NCI-H82 treated with DMSO at 0.1 percent for 48 hours (cell line): ENCODE measurements around the gene GFOD2.

Source experiments
- DNase-seq: peaks from one replicate; lab custom pipeline; 2025; ENCODE audit not compliant: unreplicated experiment; lab: John Stamatoyannopoulos, UW

GFOD2 gene

DNA sequence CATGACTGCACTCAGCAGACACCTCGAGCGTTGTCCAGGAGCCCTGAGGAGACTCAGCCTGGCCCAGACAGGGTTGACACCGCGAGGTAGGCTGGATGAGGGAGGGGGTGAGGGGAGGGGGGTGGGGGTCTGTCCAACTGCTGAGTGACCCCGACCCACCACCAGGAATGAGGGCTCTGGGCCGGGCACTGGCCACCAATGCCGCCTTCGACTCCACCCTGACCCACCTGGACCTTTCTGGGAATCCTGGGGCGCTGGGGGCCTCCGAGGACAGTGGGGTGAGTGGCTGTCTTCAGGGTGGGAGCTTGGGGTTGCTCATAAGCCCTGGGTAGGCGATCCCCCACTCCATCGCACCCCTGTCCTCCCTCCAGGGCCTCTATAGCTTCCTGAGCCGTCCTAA, 71.4 kb downstream of the GFOD2 start:
- DNase-seq = no peak

GRCh38 chr16:67647111-67647651, 71.9 kb downstream of the GFOD2 start:
- DNase-seq = no peak

DNA sequence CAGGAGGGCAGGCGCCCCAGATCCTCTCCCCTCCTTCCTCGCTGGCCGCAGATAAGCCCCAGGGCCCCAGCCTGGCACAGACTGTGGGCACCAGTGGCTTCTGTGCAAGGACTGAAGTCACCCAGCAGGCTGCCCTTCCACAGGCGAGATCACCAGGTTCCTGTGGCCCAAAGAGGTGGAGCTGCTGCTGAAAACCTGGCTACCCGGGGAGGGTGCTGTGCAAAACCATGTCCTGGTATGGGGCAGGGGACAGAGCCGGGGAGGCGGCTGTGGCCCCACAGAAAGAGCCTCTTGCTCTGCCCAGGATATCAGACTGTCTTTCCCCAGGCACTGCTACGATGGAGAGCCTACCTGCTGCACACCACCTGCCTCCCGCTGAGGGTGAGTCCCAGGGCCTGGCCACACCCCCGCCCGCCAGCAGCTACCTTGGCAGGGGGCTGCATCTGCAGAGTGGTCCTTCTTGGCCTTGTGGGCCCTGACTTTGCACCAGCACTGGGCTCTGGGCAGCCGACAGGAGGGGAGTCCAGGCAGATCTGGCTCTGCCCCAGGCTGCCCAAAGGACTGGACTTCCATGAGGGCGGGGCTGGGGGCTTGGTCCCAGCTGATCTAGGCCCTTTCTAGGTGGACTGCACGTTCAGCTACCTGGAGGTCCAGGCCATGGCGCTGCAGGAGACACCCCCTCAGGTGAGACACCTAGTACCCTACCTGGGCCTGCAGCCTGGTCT, 73.6 kb downstream of the GFOD2 start:
- DNase-seq = no peak

DNA sequence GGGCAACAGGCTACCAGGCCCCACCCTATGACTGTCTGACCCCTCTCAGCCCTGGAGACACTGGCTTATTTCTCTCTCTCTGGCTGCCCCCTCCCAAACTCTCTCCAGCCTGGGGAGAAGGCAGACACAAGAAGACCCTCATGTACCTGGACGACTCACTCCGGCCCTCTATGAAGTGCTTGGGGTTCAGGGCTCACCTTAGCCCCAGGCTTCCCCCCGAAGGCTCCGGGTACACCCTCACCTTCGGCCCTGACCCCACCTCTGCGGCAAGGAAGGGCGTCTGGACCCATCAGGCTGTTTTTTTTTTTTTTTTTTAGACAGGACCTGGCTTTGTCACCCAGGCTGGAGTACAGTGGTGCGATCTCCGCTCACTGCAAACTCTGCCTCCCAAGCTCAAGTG, 75.1 kb downstream of the GFOD2 start:
- DNase-seq = no peak

DNA sequence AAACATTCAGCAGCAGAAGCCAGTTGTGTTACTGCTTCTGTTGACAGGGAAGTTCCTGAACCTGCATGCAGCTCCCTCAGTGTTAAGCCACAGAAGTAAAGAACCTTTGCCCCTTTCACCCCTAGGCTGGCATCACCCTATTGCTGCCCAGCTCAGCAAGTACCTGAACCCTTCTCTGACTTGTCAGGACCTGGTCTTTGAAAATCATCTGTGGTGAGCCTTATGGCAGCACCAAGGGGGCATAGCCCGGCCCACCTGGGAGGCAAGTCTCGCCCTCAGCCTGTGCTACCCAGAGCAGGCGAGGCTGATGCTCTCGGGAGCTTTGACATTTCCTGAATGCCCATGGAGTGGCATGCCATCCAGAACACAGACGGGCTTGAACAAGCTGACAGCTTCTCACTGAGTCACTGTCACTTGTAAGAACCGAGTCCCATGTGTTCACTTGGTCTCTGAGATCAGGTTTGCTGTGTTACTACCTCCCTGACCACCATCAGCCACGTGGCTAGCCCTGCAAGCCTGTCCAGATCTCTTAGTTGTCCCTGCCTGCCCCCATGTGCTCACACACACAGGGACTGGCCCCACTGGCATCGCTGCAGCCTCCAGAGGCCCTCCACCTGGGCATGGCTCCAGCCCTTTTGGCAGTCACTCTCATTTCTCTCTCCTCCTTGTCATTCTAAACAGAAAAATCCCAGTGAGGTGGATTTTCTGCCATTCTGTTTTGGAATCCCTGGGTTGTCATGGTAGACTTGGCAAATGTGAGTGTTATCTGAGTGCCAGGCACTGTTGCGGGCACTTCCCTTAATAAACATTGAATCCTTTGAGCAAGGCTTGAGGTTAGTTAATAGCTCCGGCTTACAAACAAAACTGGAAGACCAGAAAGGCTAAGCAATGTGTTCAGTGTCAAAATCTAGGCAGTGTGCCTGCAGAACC, 77.1 kb downstream of the GFOD2 start:
- DNase-seq = no peak

DNA sequence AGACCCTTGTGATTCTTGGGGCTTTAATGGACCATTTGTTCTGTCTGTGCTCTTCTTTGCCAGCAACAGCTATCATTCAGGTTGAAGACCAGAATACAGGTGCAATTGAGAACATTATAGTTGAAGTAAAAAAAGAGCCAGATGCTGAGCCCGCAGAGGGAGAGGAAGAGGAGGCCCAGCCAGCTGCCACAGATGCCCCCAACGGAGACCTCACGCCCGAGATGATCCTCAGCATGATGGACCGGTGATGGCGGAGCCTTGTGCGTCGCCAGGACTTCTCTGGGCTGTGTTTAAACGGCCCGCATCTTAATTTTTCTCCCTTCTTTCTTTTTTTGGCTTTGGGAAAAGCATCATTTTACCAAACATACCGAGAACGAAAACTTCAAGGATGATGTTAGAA, 81.5 kb downstream of the GFOD2 start:
- no peak for DNase-seq

DNA sequence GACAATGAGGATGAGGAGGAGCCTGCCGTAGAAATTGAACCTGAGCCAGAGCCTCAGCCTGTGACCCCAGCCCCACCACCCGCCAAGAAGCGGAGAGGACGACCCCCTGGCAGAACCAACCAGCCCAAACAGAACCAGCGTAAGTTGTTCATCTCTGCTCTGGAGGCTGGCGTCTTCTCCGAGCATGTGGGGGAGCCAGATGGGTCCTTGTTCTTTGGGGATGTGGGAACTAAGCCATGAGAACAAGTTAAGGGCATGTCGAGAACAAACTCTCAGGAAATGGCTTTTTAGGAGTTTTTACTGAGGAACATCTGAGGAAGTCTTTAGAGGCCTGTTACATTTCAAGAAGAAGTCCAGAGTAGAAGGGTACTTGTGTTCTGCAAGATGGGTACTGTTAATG, 82.4 kb downstream of the GFOD2 start:
- DNase-seq = no peak

- DNase-seq = no peak
Measured at GRCh38 chr16:67632415-67633172, 86.5 kb downstream of the GFOD2 start.

DNA sequence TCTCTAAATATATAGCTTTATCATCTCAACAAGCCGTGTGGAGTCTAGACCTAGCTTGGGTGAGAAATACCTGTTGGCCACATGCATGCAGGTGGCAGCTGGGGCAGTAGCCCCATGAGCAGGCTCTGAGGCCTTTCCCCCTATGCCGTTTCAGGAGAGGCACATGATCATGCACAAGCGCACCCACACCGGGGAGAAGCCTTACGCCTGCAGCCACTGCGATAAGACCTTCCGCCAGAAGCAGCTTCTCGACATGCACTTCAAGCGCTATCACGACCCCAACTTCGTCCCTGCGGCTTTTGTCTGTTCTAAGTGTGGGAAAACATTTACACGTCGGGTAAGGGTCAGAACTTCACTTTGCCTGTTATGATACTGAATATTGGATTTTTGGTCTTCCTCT, 90.9 kb downstream of the GFOD2 start:
- DNase-seq = no peak
